Measurements from ENCODE around the gene SYNE1. TPM values are rescaled to one million over a fixed set of nuclear protein-coding genes. Genes with fewer than 3 reads are reported as not detected.

The SYNE1 gene
- polyA plus RNA-seq, 2 of the 4 experiments (the other 2 are of a cell fraction): 10.5 to 28.5 TPM

DNA sequence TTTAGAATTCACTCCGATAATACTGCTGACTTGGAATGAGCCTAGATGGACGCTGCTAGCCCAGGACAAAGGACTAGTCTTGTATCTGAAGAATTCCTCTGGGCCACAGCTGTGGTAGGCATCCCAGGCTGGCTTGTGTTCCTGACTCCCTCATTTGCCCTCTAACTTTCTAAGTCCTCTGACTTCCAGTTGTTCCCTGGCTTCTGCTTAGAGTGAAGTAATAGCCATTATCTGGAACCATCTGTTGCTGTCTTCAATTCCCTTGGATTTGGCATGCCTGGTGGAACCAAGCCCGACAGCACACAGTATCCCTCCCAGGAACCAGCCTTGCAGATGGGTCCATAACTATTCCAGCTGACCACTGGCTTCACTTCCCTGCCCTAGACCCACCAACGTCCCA is 376.0 kb downstream of the SYNE1 start:
- Histone ChIP-seq H3K4me2 (no peak overlapping the region), H3K9me3 (no peaks in the 10 kb centered on the region), H3K27ac (no peak overlapping the region), H3K4me3 (no peak overlapping the region), H3K4me1 (peaks cover 1% of the 10 kb centered on the region; the same call in 2 of the 3 replicates)
- DNase-seq (ENCODE audit: low read depth in 1 of 2, low spot score in 1 of 2): no peak
- no peak for ATAC-seq
- no peak for FAIRE-seq
- TF ChIP-seq CEBPB (IDR thresholded peaks at IDR 0.05): no peak
- TF ChIP-seq, protein P1, sequence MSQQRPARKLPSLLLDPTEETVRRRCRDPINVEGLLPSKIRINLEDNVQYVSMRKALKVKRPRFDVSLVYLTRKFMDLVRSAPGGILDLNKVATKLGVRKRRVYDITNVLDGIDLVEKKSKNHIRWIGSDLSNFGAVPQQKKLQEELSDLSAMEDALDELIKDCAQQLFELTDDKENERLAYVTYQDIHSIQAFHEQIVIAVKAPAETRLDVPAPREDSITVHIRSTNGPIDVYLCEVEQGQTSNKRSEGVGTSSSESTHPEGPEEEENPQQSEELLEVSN (IDR thresholded peaks at IDR 0.05; ENCODE audit: borderline replicate concordance, low read depth): no peak
- no peak for TF ChIP-seq GATA3 (IDR thresholded peaks at IDR 0.05; ENCODE audit: borderline replicate concordance)
- TF ChIP-seq FOSL2 (IDR thresholded peaks at IDR 0.05): no peak
- TF ChIP-seq FOSL2 (CRISPR knock-in tag; IDR thresholded peaks at IDR 0.05): no peak
- no peak for TF ChIP-seq JUNB (IDR thresholded peaks at IDR 0.05)
- TF ChIP-seq EHMT2 (IDR thresholded peaks at IDR 0.05; ENCODE audit: low read depth): no peak
- no peak for TF ChIP-seq EHF (CRISPR knock-in tag; IDR thresholded peaks at IDR 0.05)
- no peak for TF ChIP-seq KDM5A (IDR thresholded peaks at IDR 0.05)
- ChIA-PET POLR2A (no interaction called here), CTCF (no interaction called here)
- WGBS (ENCODE audit: missing lambda C conversion rate): 87% methylated on average over 4 of the region's 4 CpGs

DNA sequence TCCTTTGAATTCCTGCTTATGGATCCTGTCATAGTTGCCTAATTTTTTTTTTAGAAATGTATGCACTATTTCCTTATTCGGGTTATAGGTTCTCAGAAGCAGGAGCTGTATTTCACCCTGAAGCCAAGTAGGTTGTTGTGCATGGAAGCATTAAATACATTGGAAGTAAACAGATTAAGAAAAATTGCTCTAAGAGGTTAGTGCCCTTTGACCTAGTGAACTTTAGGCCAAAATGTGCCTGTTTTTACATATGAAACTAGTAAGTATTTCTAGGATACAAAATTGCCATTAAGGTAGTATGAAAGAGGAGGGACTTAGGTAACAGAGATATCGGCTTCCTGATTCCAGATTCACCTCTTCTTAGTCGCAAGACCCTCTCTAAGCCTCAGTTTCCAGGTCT is 377.9 kb downstream of the SYNE1 start:
- H3K4me3 ChIP-seq: no peak overlapping the region
- ChIA-PET POLR2A (no interaction called here), CTCF (interaction anchor here (1.1 kb wide), 1 partner anchor 9 kb away, joined by 3 read pairs; no protein-coding TSS in a partner anchor)
- no peak overlapping the region for H3K27ac ChIP-seq
- H3K4me2 ChIP-seq: no peak overlapping the region
- H3K4me1 ChIP-seq: no peaks in the 10 kb centered on the region
- no peaks in the 10 kb centered on the region for H3K9me3 ChIP-seq
- no peak for FAIRE-seq
- TF ChIP-seq BHLHE40 (IDR thresholded peaks at IDR 0.05; ENCODE audit: low read depth, low read length) (no peak), HOXB5 (CRISPR knock-in tag; IDR thresholded peaks at IDR 0.05) (no peak), JUN (IDR thresholded peaks at IDR 0.05) (no peak)
- TF ChIP-seq, protein P2, sequence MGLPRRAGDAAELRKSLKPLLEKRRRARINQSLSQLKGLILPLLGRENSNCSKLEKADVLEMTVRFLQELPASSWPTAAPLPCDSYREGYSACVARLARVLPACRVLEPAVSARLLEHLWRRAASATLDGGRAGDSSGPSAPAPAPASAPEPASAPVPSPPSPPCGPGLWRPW (IDR thresholded peaks at IDR 0.05): no peak
- no peak for ATAC-seq
- DNase-seq (ENCODE audit: low read depth in 1 of 2, low spot score in 1 of 2): no peak
- WGBS (ENCODE audit: missing lambda C conversion rate): 97% methylated on average over 3 of the region's 3 CpGs

DNA sequence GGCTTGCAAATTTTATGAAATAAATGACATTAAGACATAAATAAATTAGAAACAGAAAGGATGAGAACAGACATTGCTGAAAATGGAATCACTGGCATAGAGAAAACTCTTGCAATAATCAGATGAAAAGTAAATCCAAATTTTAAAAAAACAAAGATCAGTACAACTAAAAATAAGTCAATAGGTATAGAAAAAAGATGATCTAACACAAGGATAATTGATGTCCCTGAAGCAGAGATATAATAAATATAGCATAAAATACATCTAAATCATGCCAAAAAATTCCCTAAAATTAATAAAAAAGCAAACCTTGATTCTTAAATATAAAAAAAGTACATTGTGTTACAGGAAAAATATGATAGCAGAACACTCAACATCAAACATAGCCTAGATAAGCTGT is 379.6 kb downstream of the SYNE1 start:
- Histone ChIP-seq H3K9me3 (no peaks in the 10 kb centered on the region), H3K4me2 (no peak overlapping the region), H3K4me1 (no peaks in the 10 kb centered on the region), H3K27ac (no peak overlapping the region), H3K4me3 (no peak overlapping the region)
- CTCF ChIA-PET: no interaction called here
- ATAC-seq (no peak), DNase-seq (ENCODE audit: low read depth in 1 of 2, low spot score in 1 of 2) (no peak), FAIRE-seq (no peak)
- TF ChIP-seq MYC (IDR thresholded peaks at IDR 0.05; ENCODE audit: borderline replicate concordance, low read length) (no peak), JUNB (IDR thresholded peaks at IDR 0.05) (no peak), ZC3H11A (IDR thresholded peaks at IDR 0.05) (no peak), POLR2A (IDR thresholded peaks at IDR 0.05; ENCODE audit: low read length) (no peak), NFE2L2 (conservative IDR thresholded peaks at IDR 0.05; ENCODE audit: low read length) (no peak), ZFP36 (IDR thresholded peaks at IDR 0.05; ENCODE audit: borderline replicate concordance, partially characterized antibody) (no peak), HOXB13 (CRISPR knock-in tag; IDR thresholded peaks at IDR 0.05; ENCODE audit: low read depth) (no peak), POLR2AphosphoS2 (conservative IDR thresholded peaks at IDR 0.05; ENCODE audit: low read length) (no peak), CHD2 (IDR thresholded peaks at IDR 0.05; ENCODE audit: low read length, partially characterized antibody) (no peak)
- TF ChIP-seq, protein P1 (IDR thresholded peaks at IDR 0.05; ENCODE audit: borderline replicate concordance, low read depth): no peak
- TF ChIP-seq, protein P3, sequence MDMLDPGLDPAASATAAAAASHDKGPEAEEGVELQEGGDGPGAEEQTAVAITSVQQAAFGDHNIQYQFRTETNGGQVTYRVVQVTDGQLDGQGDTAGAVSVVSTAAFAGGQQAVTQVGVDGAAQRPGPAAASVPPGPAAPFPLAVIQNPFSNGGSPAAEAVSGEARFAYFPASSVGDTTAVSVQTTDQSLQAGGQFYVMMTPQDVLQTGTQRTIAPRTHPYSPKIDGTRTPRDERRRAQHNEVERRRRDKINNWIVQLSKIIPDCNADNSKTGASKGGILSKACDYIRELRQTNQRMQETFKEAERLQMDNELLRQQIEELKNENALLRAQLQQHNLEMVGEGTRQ (IDR thresholded peaks at IDR 0.05): no peak
- POLR2A ChIA-PET: no interaction called here

All from A549 (cell line).